NT2/D1 (cell line): Measurements from ENCODE around the gene KANK4.
A peak's percentile ranks its signal among the peaks of the same experiment; 100 is the strongest.

ENCODE experiments used
- YY1 ChIP-seq: IDR thresholded peaks from 2 replicates; pipeline ENCODE4 v1.6.1; 2011; ENCODE audit not compliant: insufficient read length, insufficient read depth
- ZNF274 ChIP-seq: IDR thresholded peaks from 2 replicates; pipeline ENCODE4 v1.6.1; 2011; ENCODE audit warnings: mild to moderate bottlenecking, low read depth, low read length

DNA sequence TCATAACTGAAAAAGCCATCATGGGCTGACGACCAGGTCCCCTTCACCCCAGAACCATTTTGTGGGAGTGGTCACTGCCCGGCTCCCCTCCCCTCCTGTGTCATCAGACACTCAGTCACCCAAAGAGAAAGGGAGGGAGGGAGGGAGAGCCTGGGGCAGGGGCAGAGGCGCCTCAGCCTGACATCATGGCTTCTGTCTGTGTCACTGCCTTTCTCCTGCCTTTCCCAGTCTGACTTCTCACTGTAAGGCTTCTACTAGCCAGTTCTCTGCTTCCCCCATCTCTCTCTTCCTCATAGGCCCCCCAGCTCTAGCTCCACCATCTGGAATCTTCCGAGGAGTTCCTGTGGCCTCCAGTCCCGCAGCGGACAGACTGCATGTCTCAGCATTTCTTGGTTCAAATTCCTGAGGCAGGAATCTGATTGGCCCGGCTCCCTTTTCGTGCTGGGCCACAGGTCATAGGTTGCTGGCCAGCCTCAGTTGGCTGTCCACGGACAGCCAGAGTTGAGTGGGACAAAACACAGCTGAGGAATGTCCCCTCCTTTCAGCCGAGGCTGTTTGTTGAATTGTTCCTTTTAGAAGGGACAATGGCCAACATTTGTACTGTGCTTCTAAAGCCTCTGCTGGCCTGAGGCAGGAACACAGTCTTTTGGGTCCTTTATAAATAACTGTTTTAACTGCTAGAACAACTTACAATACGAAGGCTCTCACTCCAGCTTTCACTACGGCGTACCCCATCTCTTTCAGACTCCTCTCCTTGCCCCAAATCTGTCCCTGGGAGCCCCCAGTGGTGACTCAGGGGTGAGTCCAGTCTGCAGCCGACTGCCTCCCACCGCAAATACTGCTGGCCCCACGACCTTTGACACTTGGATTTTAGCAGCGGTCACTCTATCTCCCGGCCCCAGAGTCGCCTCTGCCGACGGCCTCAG is 18.7 kb upstream of the KANK4 start:
- TF ChIP-seq ZNF274: no peak
- peak; percentile 24 for TF ChIP-seq YY1
